ENCODE results near the gene CTSF.

GRCh38 chr11:66561178-66561974 lies 7.0 kb downstream of the CTSF start:
- no peak for TF ChIP-seq EZH2 (IDR thresholded peaks at IDR 0.05; ENCODE audit: borderline replicate concordance)
- TF ChIP-seq CTCF (IDR thresholded peaks at IDR 0.05; ENCODE audit: poor library complexity), result no peak
